Type B pancreatic cell (in vitro differentiated cells): ENCODE results near the gene OR10A6. TPM values are rescaled to one million over a fixed set of nuclear protein-coding genes. Genes with fewer than 3 reads are reported as not detected.

Source experiments
- DNase-seq: peaks from one replicate; pipeline ENCODE4 v3.0.0; 2021; ENCODE audit warnings: mixed read lengths; ENCODE audit not compliant: unreplicated experiment; ENCODE audit errors: extremely low spot score
- H3K27ac Mint-ChIP-seq: 2 replicates; pipeline ENCODE4 v1.8.0; 2021; ENCODE audit warnings: mild to moderate bottlenecking, mixed read lengths
- H3K27me3 Mint-ChIP-seq: 2 replicates; pipeline ENCODE4 v1.8.0; 2021; ENCODE audit warnings: mixed read lengths
- H3K36me3 Mint-ChIP-seq: 2 replicates; pipeline ENCODE4 v1.8.0; 2021; ENCODE audit warnings: mixed read lengths
- H3K4me1 Mint-ChIP-seq: one replicate; pipeline ENCODE4 v1.8.0; 2021; ENCODE audit warnings: mixed read lengths; ENCODE audit not compliant: unreplicated experiment
- H3K4me3 Mint-ChIP-seq: 2 replicates; pipeline ENCODE4 v1.8.0; 2021; ENCODE audit warnings: mild to moderate bottlenecking, mixed read lengths
- H3K9me3 Mint-ChIP-seq: 2 replicates; pipeline ENCODE4 v1.8.0; 2021; ENCODE audit warnings: mixed read lengths
- CTCF ChIP-seq: fragments of 200-600 bp; sonication (generic); conservative IDR thresholded peaks from 2 replicates; pipeline ENCODE4 v1.5.0; 2021; ENCODE audit warnings: antibody characterized with exemption, mild to moderate bottlenecking
- total RNA-seq: library from RNA; stranded (reverse); gene quantifications from 2 replicates; pipeline ENCODE4 v1.2.1, GENCODE V29; 2021; ENCODE audit warnings: low replicate concordance

OR10A6 gene
- total RNA-seq, 1 donor from 2014 or later: not detected

DNA sequence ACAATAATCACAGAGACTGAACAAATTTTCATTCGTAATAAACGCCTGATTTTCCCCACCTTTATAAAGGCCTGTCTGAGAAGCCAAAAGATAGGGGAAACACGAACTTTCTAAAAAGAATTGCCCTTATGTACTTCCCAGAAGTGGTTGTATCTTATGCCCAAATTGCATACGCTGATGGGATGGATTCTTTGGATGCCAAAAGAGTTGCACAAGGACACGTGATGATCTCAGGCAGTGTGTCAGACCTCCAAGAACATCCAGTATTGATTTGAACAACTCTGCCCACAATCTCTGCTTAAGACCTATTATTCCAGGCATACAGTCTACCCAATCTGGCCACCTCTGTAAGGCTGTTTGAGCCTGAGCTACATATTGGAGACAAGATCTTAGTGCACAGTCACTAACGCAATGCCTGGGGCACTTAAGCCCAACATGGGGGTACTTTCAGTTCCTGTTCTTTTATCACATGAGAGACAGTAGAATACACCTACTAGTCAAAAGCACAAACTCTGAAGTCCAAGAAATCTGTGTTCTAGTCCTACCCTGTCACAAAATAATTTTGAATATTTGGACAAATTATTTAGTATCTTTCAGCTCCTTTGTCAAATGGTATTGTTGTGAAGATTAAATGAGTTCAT is 38.9 kb downstream of the OR10A6 start:
- no peak for TF ChIP-seq CTCF
- Mint-ChIP-seq H3K27me3 (peaks cover 3% of the 10 kb centered on the region), H3K36me3 (no peaks in the 10 kb centered on the region), H3K9me3 (no peaks in the 10 kb centered on the region), H3K27ac (peak overlapping the region; percentile 70), H3K4me3 (no peak overlapping the region), H3K4me1 (peaks cover 11% of the 10 kb centered on the region)
- DNase-seq: no peak

DNA sequence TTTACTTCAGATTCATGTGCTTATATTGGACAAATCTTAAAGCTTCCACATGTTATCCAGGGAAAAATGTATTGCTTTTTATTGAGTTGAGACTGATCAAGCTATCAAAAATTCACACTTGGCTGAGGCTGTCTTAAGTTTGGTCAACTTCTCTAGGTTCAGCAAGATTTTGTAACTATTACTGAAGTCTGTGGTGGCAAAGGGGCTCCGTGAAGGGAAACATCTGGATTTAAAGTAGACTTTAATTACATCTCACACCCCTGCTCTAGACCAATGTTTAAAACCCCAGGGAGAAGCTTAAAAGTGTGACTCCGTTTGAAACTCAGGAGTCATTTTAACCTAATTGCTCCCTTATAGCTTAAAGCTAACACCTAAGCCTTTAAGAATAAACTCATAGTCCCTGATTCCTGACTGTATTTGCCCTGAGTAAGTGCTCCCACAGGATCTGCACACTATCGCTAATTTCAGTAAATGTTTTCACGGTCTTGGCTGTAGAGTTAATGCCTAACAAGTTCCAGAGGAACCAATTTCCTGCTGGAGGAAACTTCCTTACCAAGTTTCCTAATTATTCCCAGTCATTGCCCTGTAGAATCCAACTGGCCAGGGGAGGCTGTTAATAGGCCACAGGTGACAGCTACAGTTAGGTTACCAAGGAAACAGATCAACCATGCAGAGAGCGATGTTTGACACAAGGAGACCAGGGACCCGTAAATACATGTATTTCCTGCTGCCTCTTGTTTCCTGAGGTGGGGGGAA is 40.5 kb downstream of the OR10A6 start:
- Mint-ChIP-seq H3K4me3 (no peak overlapping the region), H3K27me3 (peaks cover 3% of the 10 kb centered on the region), H3K4me1 (peaks cover 11% of the 10 kb centered on the region), H3K9me3 (no peaks in the 10 kb centered on the region), H3K36me3 (no peaks in the 10 kb centered on the region), H3K27ac (no peak overlapping the region)
- TF ChIP-seq CTCF: no peak
- DNase-seq: no peak

GRCh38 chr11:7889985-7890384 is 41.1 kb downstream of the OR10A6 start:
- Mint-ChIP-seq H3K36me3 (no peaks in the 10 kb centered on the region), H3K27ac (no peak overlapping the region), H3K4me1 (peaks cover 11% of the 10 kb centered on the region), H3K4me3 (no peak overlapping the region), H3K27me3 (peaks cover 3% of the 10 kb centered on the region), H3K9me3 (no peaks in the 10 kb centered on the region)
- DNase-seq: no peak
- TF ChIP-seq CTCF: no peak

GRCh38 chr11:7882860-7883259 is 48.2 kb downstream of the OR10A6 start:
- Mint-ChIP-seq H3K9me3 (no peaks in the 10 kb centered on the region), H3K27me3 (no peaks in the 10 kb centered on the region), H3K36me3 (no peaks in the 10 kb centered on the region), H3K4me1 (no peaks in the 10 kb centered on the region), H3K4me3 (no peak overlapping the region), H3K27ac (no peak overlapping the region)
- TF ChIP-seq CTCF: no peak
- DNase-seq: no peak

Other genes starting within 250 kb of the OR10A6 start
- gene OVCH2, start 224.8 kb downstream of the OR10A6 start, total RNA-seq: 0.89 and 2.0 TPM in 2 replicates
- 0.26 and 0.29 TPM in 2 replicates for gene OR5P2, start 134.3 kb downstream of the OR10A6 start, total RNA-seq
- gene OR5P3, start 100.4 kb downstream of the OR10A6 start, total RNA-seq: 0.48 TPM in 1 of 2 replicates, not detected in the other
- not detected in 2 replicates for gene OR10A3, start 10.4 kb upstream of the OR10A6 start, total RNA-seq
- 0.24 TPM in 1 of 2 replicates, not detected in the other for gene NLRP10, start 34.2 kb upstream of the OR10A6 start, total RNA-seq
- gene EIF3F, start 56.1 kb upstream of the OR10A6 start, total RNA-seq: 256 and 324 TPM in 2 replicates
- gene TUB, start 149.9 kb upstream of the OR10A6 start, total RNA-seq: 11.5 and 28.8 TPM in 2 replicates
- 7.0 and 12.0 TPM in 2 replicates for gene RIC3, start 237.8 kb upstream of the OR10A6 start, total RNA-seq